Mesenchymal stem cell (in vitro differentiated cells and primary cell): Measurements from ENCODE around the gene TGFBR1.
"Not testable (repeated sequence)": the region's sequence is repeated elsewhere in the genome, so short reads cannot be mapped to it uniquely, and the experiment has no call there.

ENCODE experiments used
- DNase-seq: peaks from one replicate; pipeline ENCODE4 v3.0.0-alpha.2; 2013
- H2AFZ ChIP-seq: one replicate; pipeline ENCODE4 v1.6.1; 2013; ENCODE audit warnings: low read depth, mild to moderate bottlenecking, control low read depth, inconsistent platforms, low read length, moderate library complexity
- H2AK5ac ChIP-seq: 2 replicates; pipeline ENCODE4 v1.6.1; 2013; ENCODE audit warnings: low read length, moderate library complexity, mild to moderate bottlenecking, inconsistent platforms; ENCODE audit not compliant: severe bottlenecking
- H2BK120ac ChIP-seq: one replicate; pipeline ENCODE4 v1.6.1; 2013; ENCODE audit warnings: low read depth, mild to moderate bottlenecking, inconsistent platforms, low read length, moderate library complexity
- H2BK12ac ChIP-seq, 2 experiments: one replicate each; pipeline ENCODE4 v1.6.1; 2013; ENCODE audit warnings: inconsistent platforms in 2 of 2, low read length in 2 of 2, mild to moderate bottlenecking in 2 of 2, moderate library complexity in 2 of 2, control low read depth in 1 of 2
- H2BK15ac ChIP-seq: one replicate; pipeline ENCODE4 v1.6.1; 2013; ENCODE audit warnings: mild to moderate bottlenecking, low read depth, inconsistent platforms; ENCODE audit not compliant: poor library complexity, severe bottlenecking
- H2BK5ac ChIP-seq: 2 replicates; pipeline ENCODE4 v1.6.1; 2013; ENCODE audit warnings: low read depth, mild to moderate bottlenecking, low read length, control low read depth, inconsistent platforms; ENCODE audit not compliant: poor library complexity, severe bottlenecking
- H3K14ac ChIP-seq, 2 experiments: one replicate each; pipeline ENCODE4 v1.6.1; 2013; ENCODE audit warnings: inconsistent platforms in 2 of 2, low read length in 2 of 2, control low read depth in 1 of 2, mild to moderate bottlenecking in 1 of 2, moderate library complexity in 1 of 2
- H3K18ac ChIP-seq, 2 experiments: one replicate each; pipeline ENCODE4 v1.6.1; 2013; ENCODE audit warnings: inconsistent platforms in 2 of 2, low read length in 2 of 2, control low read depth in 1 of 2, low read depth in 1 of 2, mild to moderate bottlenecking in 1 of 2
- H3K23ac ChIP-seq, 2 experiments: one replicate each; pipeline ENCODE4 v1.6.1; 2013; ENCODE audit warnings: inconsistent platforms in 2 of 2, low read length in 2 of 2, mild to moderate bottlenecking in 2 of 2, moderate library complexity in 2 of 2, control low read depth in 1 of 2
- H3K27ac ChIP-seq: 2 replicates; pipeline ENCODE4 v1.5.1; 2013; ENCODE audit warnings: mild to moderate bottlenecking, moderate library complexity, low read length, control low read depth, inconsistent platforms; ENCODE audit not compliant: poor library complexity, severe bottlenecking
- H3K27me3 ChIP-seq, 2 experiments: 2 replicates each; pipeline versions ENCODE4 v1.6.1 to v1.7.0; 2013; ENCODE audit warnings: low read length in 2 of 2, mild to moderate bottlenecking in 2 of 2, moderate library complexity in 2 of 2, control low read depth in 1 of 2, inconsistent platforms in 1 of 2; ENCODE audit not compliant: control insufficient read depth in 1 of 2, insufficient read depth in 1 of 2
- H3K36me3 ChIP-seq, 2 experiments: 2 replicates each; pipeline versions ENCODE4 v1.6.1 to v1.7.0; 2013; ENCODE audit warnings: low read length in 2 of 2, control low read depth in 1 of 2, inconsistent platforms in 1 of 2, low read depth in 1 of 2, mild to moderate bottlenecking in 1 of 2; ENCODE audit not compliant: insufficient read depth in 2 of 2, control insufficient read depth in 1 of 2
- H3K4ac ChIP-seq, 2 experiments: one replicate each; pipeline ENCODE4 v1.6.1; 2013; ENCODE audit warnings: inconsistent platforms in 2 of 2, low read length in 2 of 2, mild to moderate bottlenecking in 2 of 2, moderate library complexity in 2 of 2, control low read depth in 1 of 2, low read depth in 1 of 2
- H3K4me1 ChIP-seq: 2 replicates; pipeline ENCODE4 v1.6.1; 2013; ENCODE audit warnings: low read depth, low read length, control low read depth; ENCODE audit not compliant: control insufficient read depth, insufficient read depth
- H3K4me2 ChIP-seq: 2 replicates; pipeline ENCODE4 v1.6.1; 2013; ENCODE audit warnings: low read length, mild to moderate bottlenecking, inconsistent platforms; ENCODE audit not compliant: poor library complexity, severe bottlenecking
- H3K4me3 ChIP-seq, 2 experiments: 2 replicates each; pipeline versions ENCODE4 v1.5.1 to v1.7.0; 2013; ENCODE audit warnings: low read length in 2 of 2, mild to moderate bottlenecking in 2 of 2, control low read depth in 1 of 2, low read depth in 1 of 2; ENCODE audit not compliant: insufficient read depth in 1 of 2
- H3K79me1 ChIP-seq: replicated peaks from 2 replicates; pipeline ENCODE4 v1.6.1; 2013; ENCODE audit warnings: mild to moderate bottlenecking, control low read depth, low read length, inconsistent platforms; ENCODE audit not compliant: poor library complexity, severe bottlenecking
- H3K9ac ChIP-seq: 2 replicates; pipeline ENCODE4 v1.7.0; 2013; ENCODE audit warnings: mild to moderate bottlenecking, low read length, moderate library complexity
- H3K9me3 ChIP-seq: 2 replicates; pipeline ENCODE4 v1.7.0; 2013; ENCODE audit warnings: mild to moderate bottlenecking, low read length; ENCODE audit not compliant: control insufficient read depth
- H4K8ac ChIP-seq: one replicate; pipeline ENCODE4 v1.6.1; 2013; ENCODE audit warnings: inconsistent platforms, mild to moderate bottlenecking, low read length, moderate library complexity
- H4K91ac ChIP-seq: one replicate; pipeline ENCODE4 v1.6.1; 2013; ENCODE audit warnings: mild to moderate bottlenecking, low read length, inconsistent platforms
- WGBS: methylation state at CpG from one replicate; pipeline ENCODE4 v1.1.7; 2013; ENCODE audit warnings: mixed read lengths; 5-methylcytosine and 5-hydroxymethylcytosine counted together

Gene TGFBR1

DNA sequence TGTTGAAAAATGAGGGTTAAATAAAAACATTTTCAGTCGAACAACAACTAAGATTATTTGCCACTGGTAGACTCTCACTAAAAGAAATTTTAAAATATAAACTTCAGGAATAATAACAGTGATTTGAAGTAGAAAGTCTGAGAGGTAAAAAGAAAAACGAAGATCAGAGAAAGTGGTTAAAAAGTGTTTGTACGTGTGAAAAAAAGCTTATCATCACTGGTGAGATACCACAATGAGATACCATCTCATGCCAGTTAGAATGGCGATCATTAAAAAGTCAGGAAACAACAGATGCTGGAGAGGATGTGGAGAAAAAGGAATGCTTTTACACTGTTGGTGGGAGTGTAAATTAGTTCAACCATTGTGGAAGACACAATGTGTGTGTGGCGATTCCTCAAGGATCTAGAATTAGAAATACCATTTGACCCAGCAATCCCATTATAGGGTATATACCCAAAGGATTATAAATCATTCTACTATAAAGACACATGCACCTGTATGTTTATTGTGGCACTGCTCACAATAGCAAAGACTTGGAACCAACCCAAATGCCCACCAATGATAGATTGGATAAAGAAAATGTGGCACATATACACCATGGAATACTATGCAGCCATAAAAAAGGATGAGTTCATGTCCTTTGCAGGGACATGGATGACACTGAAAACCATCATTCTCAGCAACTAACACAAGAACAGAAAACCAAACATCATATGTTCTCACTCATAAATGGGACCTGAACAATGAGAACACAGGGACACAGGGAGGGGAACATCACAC lies 4.9 kb upstream of the TGFBR1 start:
- not testable (repeated sequence) for H4K91ac ChIP-seq, H3K79me1 ChIP-seq, H3K23ac ChIP-seq, H2AFZ ChIP-seq, H4K8ac ChIP-seq, H3K9me3 ChIP-seq, H3K18ac ChIP-seq, H2BK12ac ChIP-seq, H3K27ac ChIP-seq, DNase-seq, H3K4me2 ChIP-seq, H2BK5ac ChIP-seq, H3K4ac ChIP-seq, H3K14ac ChIP-seq, H2BK120ac ChIP-seq, H3K36me3 ChIP-seq, H3K4me3 ChIP-seq, H3K9ac ChIP-seq, H2AK5ac ChIP-seq, H2BK15ac ChIP-seq
- H3K27me3 ChIP-seq = peaks cover 0 to 14% of the 10 kb centered on the region in 2 experiments
- 95% methylated on average over 3 of the region's 5 CpGs for WGBS
- peaks cover 10% of the 10 kb centered on the region for H3K4me1 ChIP-seq

GRCh38 chr9:99101271-99101670 lies 3.6 kb upstream of the TGFBR1 start:
- 95% methylated on average over 4 of the region's 5 CpGs for WGBS
- Histone ChIP-seq H3K18ac (no peak overlapping the region), H3K4me1 (peaks cover 10% of the 10 kb centered on the region), H3K9me3 (peaks cover 4% of the 10 kb centered on the region), H3K4me3 (no peak overlapping the region), H4K91ac (no peak overlapping the region), H3K4ac (no peak overlapping the region), H2AFZ (no peak overlapping the region), H3K23ac (no peak overlapping the region), H3K79me1 (no peaks in the 10 kb centered on the region), H3K14ac (no peak overlapping the region), H3K9ac (no peak overlapping the region), H2BK15ac (no peak overlapping the region), H2BK12ac (no peak overlapping the region), H2AK5ac (peak overlapping the region; percentile 33), H4K8ac (no peak overlapping the region), H2BK120ac (no peak overlapping the region), H3K27me3 (peaks cover 0 to 3% of the 10 kb centered on the region in 2 experiments), H2BK5ac (no peak overlapping the region), H3K27ac (no peak overlapping the region), H3K4me2 (no peak overlapping the region), H3K36me3 (no peaks in the 10 kb centered on the region)
- no peak for DNase-seq

GRCh38 chr9:99101812-99102211 lies 3.1 kb upstream of the TGFBR1 start:
- no peaks in the 10 kb centered on the region for H3K79me1 ChIP-seq
- H3K9ac ChIP-seq = no peak overlapping the region
- no peak overlapping the region for H3K4me3 ChIP-seq
- peaks cover 10% of the 10 kb centered on the region for H3K4me1 ChIP-seq
- H2BK5ac ChIP-seq = no peak overlapping the region
- WGBS = 100% methylated on average over 2 of the region's 2 CpGs
- no peak overlapping the region for H3K4ac ChIP-seq
- H2AFZ ChIP-seq = no peak overlapping the region
- H3K27ac ChIP-seq = no peak overlapping the region
- H3K18ac ChIP-seq = no peak overlapping the region
- H2BK120ac ChIP-seq = no peak overlapping the region
- DNase-seq = no peak
- H3K4me2 ChIP-seq = no peak overlapping the region
- H4K8ac ChIP-seq = no peak overlapping the region
- H2BK12ac ChIP-seq = no peak overlapping the region
- peaks cover 4% of the 10 kb centered on the region for H3K9me3 ChIP-seq
- no peak overlapping the region for H4K91ac ChIP-seq
- no peak overlapping the region for H3K14ac ChIP-seq
- no peak overlapping the region for H2AK5ac ChIP-seq
- H3K27me3 ChIP-seq = no peaks in the 10 kb centered on the region
- no peak overlapping the region for H3K23ac ChIP-seq
- no peak overlapping the region for H2BK15ac ChIP-seq
- no peaks in the 10 kb centered on the region for H3K36me3 ChIP-seq

DNA sequence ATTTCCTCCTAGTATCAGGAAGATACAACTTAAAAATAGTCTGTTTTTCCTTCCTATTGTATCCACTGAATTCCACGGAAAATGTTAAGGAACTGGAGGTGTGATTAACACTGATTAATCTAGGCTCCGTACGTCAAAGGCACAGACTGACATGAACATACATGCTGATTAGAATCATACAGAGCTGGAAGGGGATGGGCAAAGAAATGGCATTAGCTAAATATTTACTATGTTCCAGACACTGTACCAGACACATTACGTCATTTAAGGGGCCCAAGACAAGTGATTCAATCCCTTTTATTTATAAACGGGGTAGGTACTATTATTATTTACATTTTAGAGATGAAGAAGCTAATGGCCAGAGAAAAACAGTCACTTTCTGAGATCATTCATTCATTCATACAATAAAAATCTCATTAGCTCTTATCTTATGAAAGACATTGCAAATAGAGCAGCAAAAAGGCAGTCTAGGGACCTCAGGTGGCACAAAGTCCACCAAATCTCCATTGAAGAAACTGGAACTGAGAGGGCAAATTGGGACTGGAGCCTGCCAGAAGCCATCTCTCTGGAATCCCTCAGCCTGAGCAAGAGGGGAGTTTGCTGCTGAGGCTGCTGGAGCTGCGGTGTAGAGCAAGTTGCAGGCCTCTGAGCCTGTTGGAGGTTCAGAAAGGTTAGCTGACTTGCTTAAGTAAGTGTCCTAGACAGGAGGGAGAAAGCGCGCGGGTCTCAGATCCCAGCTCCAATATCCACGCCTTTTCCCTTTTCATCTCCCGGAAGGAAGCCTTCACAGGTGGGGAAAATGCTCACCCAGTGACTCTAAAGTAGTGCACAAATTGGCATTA lies 1.6 kb upstream of the TGFBR1 start:
- Histone ChIP-seq H3K18ac (no peak overlapping the region), H2AFZ (no peak overlapping the region), H4K8ac (no peak overlapping the region), H3K27ac (peak overlapping the region; percentile 61), H3K23ac (no peak overlapping the region), H3K9me3 (peaks cover 4% of the 10 kb centered on the region), H2BK15ac (no peak overlapping the region), H3K4me1 (peaks cover 10% of the 10 kb centered on the region), H3K36me3 (no peaks in the 10 kb centered on the region), H4K91ac (no peak overlapping the region), H2BK120ac (no peak overlapping the region), H2BK5ac (no peak overlapping the region), H2BK12ac (no peak overlapping the region), H2AK5ac (no peak overlapping the region), H3K27me3 (no peaks in the 10 kb centered on the region), H3K4me2 (no peak overlapping the region), H3K9ac (peak overlapping the region; percentile 88), H3K79me1 (no peaks in the 10 kb centered on the region), H3K14ac (no peak overlapping the region), H3K4ac (peak overlapping the region in 1 of 2 experiments; percentile 4), H3K4me3 (peak overlapping the region in 1 of 2 experiments; percentile 85)
- DNase-seq = peak; percentile 84
- 59% methylated on average over 6 of the region's 11 CpGs for WGBS
